Activated naive CD4-positive, alpha-beta T cell treated with anti-CD3 and anti-CD28 coated beads, Interleukin-2, amount 10 ng/mL, durations not matched to agents 7 days and 5 days (primary cell): ENCODE measurements around the gene LENG1.

ENCODE experiments used
- CTCF ChIA-PET: fragments of 350-600 bp; sonication (Branson Sonifier 250); formaldehyde crosslinking; loops from one replicate; lab custom pipeline; 2021; ENCODE audit warnings: antibody characterized with exemption; lab: Charles Lee
- DNase-seq: peaks from one replicate; pipeline ENCODE4 v3.0.0-alpha.2; 2020
- H3K27ac Mint-ChIP-seq: one replicate; pipeline ENCODE4 v1.8.0; 2021; ENCODE audit warnings: mild to moderate bottlenecking, moderate library complexity, mixed read lengths
- H3K27me3 Mint-ChIP-seq: one replicate; pipeline ENCODE4 v1.8.0; 2021; ENCODE audit warnings: mild to moderate bottlenecking, mixed read lengths
- H3K36me3 Mint-ChIP-seq: one replicate; pipeline ENCODE4 v1.8.0; 2021; ENCODE audit warnings: mixed read lengths
- H3K4me1 Mint-ChIP-seq: one replicate; pipeline ENCODE4 v1.8.0; 2021; ENCODE audit warnings: mixed read lengths
- H3K4me3 Mint-ChIP-seq: one replicate; pipeline ENCODE4 v1.8.0; 2021; ENCODE audit warnings: mild to moderate bottlenecking, moderate library complexity, mixed read lengths
- H3K9me3 Mint-ChIP-seq: one replicate; pipeline ENCODE4 v1.8.0; 2021; ENCODE audit warnings: mixed read lengths

Gene LENG1

GRCh38 chr19:54136086-54136863 lies 23.2 kb downstream of the LENG1 start:
- no peak for DNase-seq
- Mint-ChIP-seq H3K27me3 (peaks cover 7% of the 10 kb centered on the region), H3K27ac (peak overlapping the region; percentile 91), H3K9me3 (peaks cover 3% of the 10 kb centered on the region), H3K36me3 (peaks cover 26% of the 10 kb centered on the region), H3K4me1 (peaks cover 43% of the 10 kb centered on the region), H3K4me3 (peak overlapping the region; percentile 80)
- CTCF ChIA-PET, result interaction anchor here (1.0 to 1.1 kb wide), 2 partner anchors 19 to 29 kb away, joined by 3 to 4 read pairs; no protein-coding TSS in a partner anchor

GRCh38 chr19:54133957-54134590 lies 25.4 kb downstream of the LENG1 start:
- Mint-ChIP-seq H3K27me3 (peaks cover 7% of the 10 kb centered on the region), H3K36me3 (peaks cover 20% of the 10 kb centered on the region), H3K4me1 (peaks cover 25% of the 10 kb centered on the region), H3K4me3 (no peak overlapping the region), H3K27ac (no peak overlapping the region), H3K9me3 (peaks cover 3% of the 10 kb centered on the region)
- CTCF ChIA-PET, result no interaction called here
- no peak for DNase-seq

- Mint-ChIP-seq H3K4me1 (peaks cover 19% of the 10 kb centered on the region), H3K9me3 (peaks cover 3% of the 10 kb centered on the region), H3K27ac (no peak overlapping the region), H3K4me3 (no peak overlapping the region), H3K27me3 (peaks cover 7% of the 10 kb centered on the region), H3K36me3 (peaks cover 14% of the 10 kb centered on the region)
- CTCF ChIA-PET, result no interaction called here
- peak; percentile 26 for DNase-seq
Measured at GRCh38 chr19:54133312-54133956, 26.1 kb downstream of the LENG1 start.

GRCh38 chr19:54129617-54129996 lies 29.9 kb downstream of the LENG1 start:
- CTCF ChIA-PET, result no interaction called here
- Mint-ChIP-seq H3K4me3 (no peak overlapping the region), H3K4me1 (peaks cover 5% of the 10 kb centered on the region), H3K27me3 (peaks cover 5% of the 10 kb centered on the region), H3K27ac (no peak overlapping the region), H3K36me3 (peaks cover 25% of the 10 kb centered on the region), H3K9me3 (peaks cover 3% of the 10 kb centered on the region)
- no peak for DNase-seq

- Mint-ChIP-seq H3K27ac (no peak overlapping the region), H3K36me3 (peaks cover 26% of the 10 kb centered on the region)
Measured at GRCh38 chr19:54128796-54129616, 30.5 kb downstream of the LENG1 start.

GRCh38 chr19:54128441-54128725 lies 31.1 kb downstream of the LENG1 start:
- Mint-ChIP-seq H3K36me3 (peaks cover 28% of the 10 kb centered on the region), H3K27ac (no peak overlapping the region), H3K9me3 (no peaks in the 10 kb centered on the region), H3K4me3 (no peak overlapping the region), H3K27me3 (no peaks in the 10 kb centered on the region), H3K4me1 (no peaks in the 10 kb centered on the region)
- no peak for DNase-seq
- CTCF ChIA-PET, result no interaction called here

More at GRCh38 chr19:54128796-54129616, 30.5 kb downstream of the LENG1 start:
- Mint-ChIP-seq H3K9me3 (no peaks in the 10 kb centered on the region), H3K4me1 (no peaks in the 10 kb centered on the region), H3K4me3 (no peak overlapping the region), H3K27me3 (no peaks in the 10 kb centered on the region)
- DNase-seq, result no peak
- CTCF ChIA-PET, result no interaction called here

GRCh38 chr19:54127688-54128440 lies 31.7 kb downstream of the LENG1 start:
- DNase-seq, result no peak
- Mint-ChIP-seq H3K27me3 (no peaks in the 10 kb centered on the region), H3K4me3 (no peak overlapping the region), H3K9me3 (no peaks in the 10 kb centered on the region), H3K4me1 (no peaks in the 10 kb centered on the region), H3K36me3 (peaks cover 31% of the 10 kb centered on the region), H3K27ac (peak overlapping the region; percentile 12)
- CTCF ChIA-PET, result no interaction called here

GRCh38 chr19:54125713-54126112 lies 33.8 kb downstream of the LENG1 start:
- H3K36me3 Mint-ChIP-seq, result peaks cover 34% of the 10 kb centered on the region

GRCh38 chr19:54124393-54124792 lies 35.1 kb downstream of the LENG1 start:
- no peak overlapping the region for H3K4me3 Mint-ChIP-seq
- peaks cover 33% of the 10 kb centered on the region for H3K36me3 Mint-ChIP-seq
- no peak for DNase-seq
- no peaks in the 10 kb centered on the region for H3K9me3 Mint-ChIP-seq
- H3K4me1 Mint-ChIP-seq, result no peaks in the 10 kb centered on the region
- H3K27me3 Mint-ChIP-seq, result no peaks in the 10 kb centered on the region
- no peak overlapping the region for H3K27ac Mint-ChIP-seq
- CTCF ChIA-PET, result no interaction called here

More at GRCh38 chr19:54125713-54126112, 33.8 kb downstream of the LENG1 start:
- H3K27me3 Mint-ChIP-seq, result no peaks in the 10 kb centered on the region
- H3K9me3 Mint-ChIP-seq, result no peaks in the 10 kb centered on the region
- no peak overlapping the region for H3K4me3 Mint-ChIP-seq
- DNase-seq, result no peak
- CTCF ChIA-PET, result no interaction called here
- H3K4me1 Mint-ChIP-seq, result no peaks in the 10 kb centered on the region
- no peak overlapping the region for H3K27ac Mint-ChIP-seq

- CTCF ChIA-PET, result no interaction called here
- H3K27ac Mint-ChIP-seq, result no peak overlapping the region
- H3K36me3 Mint-ChIP-seq, result peaks cover 33% of the 10 kb centered on the region
- DNase-seq, result no peak
- no peaks in the 10 kb centered on the region for H3K9me3 Mint-ChIP-seq
- no peaks in the 10 kb centered on the region for H3K4me1 Mint-ChIP-seq
- no peak overlapping the region for H3K4me3 Mint-ChIP-seq
- H3K27me3 Mint-ChIP-seq, result no peaks in the 10 kb centered on the region
Measured at GRCh38 chr19:54123682-54124081, 35.8 kb downstream of the LENG1 start.

- Mint-ChIP-seq H3K9me3 (no peaks in the 10 kb centered on the region), H3K27ac (no peak overlapping the region), H3K27me3 (no peaks in the 10 kb centered on the region), H3K36me3 (peaks cover 26% of the 10 kb centered on the region), H3K4me1 (peaks cover 18% of the 10 kb centered on the region), H3K4me3 (no peak overlapping the region)
- CTCF ChIA-PET, result no interaction called here
- no peak for DNase-seq
Measured at GRCh38 chr19:54121259-54121658, 38.3 kb downstream of the LENG1 start.

- no peaks in the 10 kb centered on the region for H3K27me3 Mint-ChIP-seq
- peak within 1 kb of the TSS; percentile 85 for H3K4me3 Mint-ChIP-seq
- H3K27ac Mint-ChIP-seq, result peak within 1 kb of the TSS; percentile 86
- no peaks in the 10 kb centered on the region for H3K9me3 Mint-ChIP-seq
- DNase-seq, result peak; percentile 98
- peaks cover 47% of the 10 kb centered on the region for H3K4me1 Mint-ChIP-seq
- CTCF ChIA-PET, result no interaction called here
- H3K36me3 Mint-ChIP-seq, result peaks cover 27% of the 10 kb centered on the region
Measured at GRCh38 chr19:54115109-54116063, 44.1 kb downstream of the LENG1 start, which contains the start of the genes PRPF31 and TFPT. Gene PRPF31 (plus strand): TSS chr19:54115754. CDS start chr19:54118279, 2,525 bp downstream. Gene TFPT (minus strand): TSS chr19:54115657. CDS start chr19:54115269, 388 bp downstream.
